GM21390 (cell line): ENCODE results near the gene MAJIN.
"Not testable (repeated sequence)": the region's sequence is repeated elsewhere in the genome, so short reads cannot be mapped to it uniquely, and the experiment has no call there.

ENCODE experiments used
- ATAC-seq: cut with Tn5 transposase; IDR thresholded peaks from one replicate; pipeline ENCODE4 v1.9.1; 2021; ENCODE audit not compliant: unreplicated experiment

MAJIN gene

DNA sequence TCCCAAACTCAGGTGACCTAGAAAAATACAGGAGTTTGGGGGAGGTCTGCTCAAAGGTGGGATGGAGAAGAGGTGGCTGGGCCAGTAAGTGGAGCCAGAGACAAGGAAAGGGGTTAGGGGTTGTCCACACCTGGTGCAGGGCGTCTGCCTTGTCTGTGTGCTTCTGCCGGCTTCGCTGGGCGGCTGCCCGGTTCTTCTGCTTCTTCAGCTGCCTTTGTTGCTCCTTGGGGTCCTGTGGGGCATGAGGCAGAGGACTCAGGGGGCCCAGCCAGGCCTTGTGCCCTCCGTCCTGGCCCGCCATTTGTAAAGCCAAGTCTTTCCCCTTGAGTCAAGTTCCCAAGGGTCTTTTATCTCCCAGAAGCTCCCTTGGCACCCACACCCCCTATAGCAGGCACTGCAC is 22.4 kb upstream of the MAJIN start:
- ATAC-seq: no peak

DNA sequence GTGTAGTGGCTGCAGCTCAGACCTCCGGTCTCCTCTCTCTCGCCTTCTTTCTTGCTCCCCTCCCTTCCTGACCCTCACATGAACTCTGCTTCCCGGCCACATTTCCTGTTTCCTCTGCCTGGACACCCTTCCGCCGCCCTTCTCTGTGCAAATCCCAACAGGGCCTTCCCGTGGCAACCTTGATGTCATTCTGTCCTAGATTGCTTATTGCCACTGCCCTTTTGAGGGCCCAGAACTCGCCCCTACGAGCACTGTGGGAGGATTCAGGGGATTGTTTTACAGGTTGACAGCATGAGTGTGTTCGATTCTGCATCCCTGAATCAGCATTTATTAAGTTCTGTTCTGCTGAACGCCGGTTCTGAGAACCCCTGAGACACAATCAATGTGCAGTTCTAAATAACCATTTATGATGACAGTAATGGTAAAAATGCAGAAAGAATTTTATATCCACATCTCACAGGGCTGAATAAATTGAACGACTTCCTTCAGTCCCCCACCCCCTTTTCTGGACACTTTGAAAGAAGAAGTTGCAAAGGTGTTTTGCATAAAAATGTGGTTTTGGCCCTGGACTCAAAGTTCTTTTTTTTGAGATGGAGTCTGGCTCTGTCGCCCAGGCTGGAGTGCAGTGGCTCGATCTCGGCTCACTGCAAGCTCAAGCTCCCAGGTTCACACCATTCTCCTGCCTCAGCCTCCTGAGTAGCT is 18.5 kb upstream of the MAJIN start:
- ATAC-seq: no peak

GRCh38 chr11:64989416-64989815 is 17.5 kb upstream of the MAJIN start:
- ATAC-seq: no peak

GRCh38 chr11:64987998-64988854 is 16.3 kb upstream of the MAJIN start:
- ATAC-seq: no peak

- ATAC-seq: not testable (repeated sequence)
Observed at GRCh38 chr11:64983339-64983738, 11.4 kb upstream of the MAJIN start.

DNA sequence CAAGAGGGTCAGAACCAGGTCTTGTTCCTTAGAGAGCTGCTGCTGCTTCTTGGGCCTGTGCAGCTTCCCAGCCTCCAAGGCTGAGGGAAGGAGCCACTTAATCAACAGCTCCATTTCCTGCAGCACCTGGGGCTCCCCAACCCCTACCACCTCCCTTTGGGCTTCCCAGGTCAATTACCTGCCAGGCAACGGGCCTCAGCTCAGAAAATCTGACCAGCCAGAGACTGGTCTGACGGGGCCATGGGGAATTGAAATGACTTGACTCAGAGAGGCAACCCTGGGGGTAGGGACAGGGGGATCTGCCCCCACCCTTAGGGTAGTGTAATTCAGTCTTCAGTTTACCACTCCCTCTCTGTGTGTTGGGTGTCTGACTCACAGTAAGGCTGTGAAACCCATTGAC is 4.7 kb upstream of the MAJIN start:
- no peak for ATAC-seq

- no peak for ATAC-seq
Observed at GRCh38 chr11:64974124-64974523, 2.2 kb upstream of the MAJIN start.

- no peak for ATAC-seq
Observed at GRCh38 chr11:64970731-64971151, 1.2 kb downstream of the MAJIN start.

DNA sequence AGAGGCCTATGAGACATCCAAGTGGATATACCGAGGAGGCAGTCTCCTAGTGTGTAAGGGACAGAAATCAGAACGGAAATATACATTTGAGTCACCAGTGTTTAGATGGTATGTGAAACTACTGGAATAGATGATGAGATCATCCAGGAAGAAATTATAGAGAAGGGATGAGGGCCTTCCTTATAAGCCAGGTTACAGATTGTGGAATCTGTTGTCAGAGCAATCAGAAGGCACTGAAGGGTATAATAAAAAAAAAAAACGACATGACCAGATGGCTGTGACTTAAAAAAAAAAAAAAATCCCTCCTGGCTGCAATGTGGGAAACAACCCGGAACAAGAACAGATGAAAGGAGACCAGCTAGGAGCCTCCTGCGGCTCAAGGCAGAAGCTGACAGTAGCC is 2.7 kb downstream of the MAJIN start:
- no peak for ATAC-seq

GRCh38 chr11:64967375-64967774 is 4.5 kb downstream of the MAJIN start:
- no peak for ATAC-seq

DNA sequence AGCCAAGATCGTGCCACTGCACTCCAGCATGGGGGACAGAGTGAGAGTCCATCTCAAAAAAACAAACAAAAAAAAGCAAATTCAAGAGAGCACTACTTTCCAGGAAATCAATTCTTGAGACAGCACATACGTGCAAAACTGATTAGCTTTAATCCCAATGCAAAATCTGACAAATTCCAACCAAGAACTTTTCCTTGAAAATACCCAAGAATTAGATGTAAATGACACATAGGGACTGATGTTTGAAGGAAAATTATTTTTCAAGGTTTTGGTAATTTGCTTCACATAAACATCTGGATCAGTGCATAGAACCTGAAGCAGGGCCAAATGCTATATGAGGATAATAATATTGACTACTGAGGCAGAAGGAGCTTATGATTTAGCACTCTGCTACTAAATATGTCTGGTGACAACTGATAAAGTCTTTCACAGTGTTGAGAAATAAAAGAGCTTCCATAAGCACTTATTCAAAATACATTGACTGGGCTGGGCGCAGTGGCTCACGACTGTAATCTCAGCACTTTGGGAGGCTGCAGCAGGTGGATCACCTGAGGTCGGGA is 8.8 kb downstream of the MAJIN start:
- ATAC-seq: no peak

DNA sequence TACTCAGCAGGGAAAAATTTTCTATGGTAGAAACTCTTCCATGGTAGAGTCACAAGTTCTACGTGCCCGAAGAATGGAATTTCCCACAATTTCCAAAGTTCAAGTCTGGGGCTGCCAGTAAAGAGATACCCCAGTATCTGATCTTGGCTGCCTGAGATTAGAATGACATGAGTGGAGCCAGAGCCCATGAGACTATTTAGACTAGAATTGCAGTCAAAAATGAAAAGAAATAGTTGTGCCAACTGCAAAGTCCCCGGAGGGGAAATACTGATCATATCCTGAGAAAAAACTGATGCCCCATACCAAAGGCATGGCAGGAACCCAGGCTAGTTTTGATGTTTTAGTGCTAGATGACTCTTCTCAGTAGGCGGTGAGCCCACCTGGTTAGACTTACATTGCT is 11.2 kb downstream of the MAJIN start:
- no peak for ATAC-seq

GRCh38 chr11:64959498-64959897 is 12.4 kb downstream of the MAJIN start:
- no peak for ATAC-seq

DNA sequence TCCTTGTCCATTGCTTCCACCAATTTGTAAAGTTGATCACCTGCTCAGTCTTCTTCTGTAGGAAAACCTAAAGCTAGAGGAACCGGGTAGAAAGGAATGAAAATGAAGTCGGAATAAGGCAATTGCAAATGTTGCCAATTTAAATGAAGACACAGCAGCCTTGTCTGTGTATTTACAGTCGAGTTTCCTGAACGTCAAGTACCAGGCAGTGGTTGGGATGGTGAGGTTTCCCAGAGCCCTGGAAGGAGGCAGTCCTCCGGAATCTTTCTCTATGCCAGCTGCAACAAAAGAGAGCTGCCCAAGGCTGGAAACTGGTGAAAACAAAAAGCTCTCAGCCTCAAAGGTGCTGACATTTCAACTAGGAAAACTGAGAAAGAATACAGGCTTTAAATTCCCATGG is 17.7 kb downstream of the MAJIN start:
- ATAC-seq: no peak

- no peak for ATAC-seq
Observed at GRCh38 chr11:64951529-64951928, 20.4 kb downstream of the MAJIN start.

- no peak for ATAC-seq
Observed at GRCh38 chr11:64947208-64947814, 24.6 kb downstream of the MAJIN start.

DNA sequence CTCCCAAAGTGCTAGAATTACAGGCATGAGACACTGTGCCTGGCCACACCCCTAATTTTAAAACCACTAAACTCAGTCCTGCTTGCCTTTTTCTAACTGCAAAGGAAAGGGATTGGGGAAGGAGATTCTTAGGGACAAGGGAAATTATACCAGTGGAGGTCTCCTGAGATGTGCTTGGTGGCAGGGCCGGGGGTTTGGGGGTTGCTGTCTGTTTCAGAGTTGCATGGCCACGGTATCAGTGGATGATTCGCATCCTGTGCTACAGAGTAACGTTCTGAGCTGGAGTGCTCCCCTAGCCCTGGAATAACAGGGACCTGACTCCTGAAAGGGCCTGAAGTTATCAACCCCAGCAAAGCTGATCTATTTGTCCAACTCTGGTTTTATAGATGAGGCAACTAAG is 35.4 kb downstream of the MAJIN start:
- no peak for ATAC-seq

DNA sequence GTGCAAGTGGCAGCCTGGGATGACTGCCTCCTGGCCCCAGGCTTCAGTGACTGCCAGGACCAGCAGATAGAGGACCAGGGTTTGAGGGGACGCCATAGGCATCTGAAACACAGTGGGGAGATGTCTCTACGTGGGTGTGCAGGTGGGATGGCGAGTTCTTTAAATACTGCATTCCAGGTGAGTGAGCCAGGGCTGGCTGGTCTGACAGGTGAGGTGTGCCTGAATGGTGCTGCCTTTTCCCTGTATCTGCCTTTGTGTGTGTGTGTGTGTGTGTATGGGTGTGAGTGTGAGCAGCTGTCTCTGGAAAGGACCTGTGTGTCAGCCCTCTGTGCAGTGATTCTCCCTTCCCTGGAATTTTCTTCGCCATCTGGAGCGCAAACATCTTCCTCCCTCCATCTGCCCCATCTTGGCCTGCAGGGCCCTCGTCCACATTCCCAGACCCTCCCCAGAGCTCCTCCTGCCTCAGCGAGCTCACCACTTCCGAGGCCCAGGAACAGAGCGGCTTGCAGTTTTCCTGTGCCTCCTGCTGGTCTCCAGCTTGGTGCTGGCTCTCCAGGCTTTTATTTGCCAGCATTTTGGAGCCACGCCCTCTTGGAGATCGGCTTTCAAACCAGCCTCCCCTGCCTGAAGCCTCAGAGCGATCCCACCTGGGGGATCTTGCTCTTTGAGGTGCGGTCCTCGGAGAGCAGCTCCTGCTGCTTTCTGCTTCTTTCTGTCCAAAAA is 36.4 kb downstream of the MAJIN start, which contains the start of gene GPHA2:
Gene GPHA2, minus strand, starts transcription at position 535 of the 723 bp plus-strand sequence. Its CDS starts 433 bp downstream, at position 102.
- ATAC-seq: no peak

DNA sequence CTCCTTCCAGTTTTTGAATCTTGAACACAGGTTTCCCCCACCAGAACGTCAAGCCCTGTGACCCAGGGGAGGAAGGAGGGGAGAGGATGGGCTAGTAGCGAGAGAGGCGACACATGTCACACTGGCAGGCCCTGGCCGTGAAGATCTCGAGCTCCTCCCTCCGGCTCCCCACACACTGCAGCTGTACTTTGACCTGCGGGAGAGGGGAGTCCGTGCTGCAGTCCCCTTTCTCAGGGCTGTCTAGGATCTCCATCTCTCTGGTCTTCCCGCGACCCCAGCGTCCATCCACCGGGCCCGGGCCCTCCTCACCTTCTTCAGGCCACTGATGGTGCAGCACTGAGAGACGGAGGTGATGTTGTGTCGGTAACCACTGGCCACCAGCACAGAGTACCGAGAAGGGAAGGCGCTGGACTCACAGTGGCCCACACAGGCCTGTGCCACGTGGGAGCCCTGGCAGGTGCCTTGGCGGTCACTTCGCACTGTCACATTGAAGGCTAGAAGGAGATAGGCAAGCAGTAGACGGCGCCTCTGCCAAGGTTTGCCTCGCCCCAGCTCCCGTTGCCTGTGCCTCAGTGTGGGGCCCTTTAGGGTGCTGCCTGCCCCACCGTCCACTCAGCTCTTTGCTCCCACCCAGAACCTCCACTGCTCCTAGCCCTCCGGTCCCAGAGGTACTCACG is 37.1 kb downstream of the MAJIN start:
- ATAC-seq: no peak

GRCh38 chr11:64933935-64934681 is 37.8 kb downstream of the MAJIN start:
- no peak for ATAC-seq
